Parathyroid adenoma (tissue), 2 donors: ENCODE results near the gene SEC14L3.

Experiments used
- H2AFZ ChIP-seq: fragments of 300-600 bp; sonication (generic); one replicate; pipeline ENCODE4 v1.7.0; 2017; ENCODE audit warnings: antibody characterized with exemption, mild to moderate bottlenecking
- H3K27ac ChIP-seq: fragments of 300-600 bp; sonication (generic); one replicate; pipeline ENCODE4 v1.7.0; 2017
- H3K27me3 ChIP-seq: fragments of 300-600 bp; sonication (generic); one replicate; pipeline ENCODE4 v1.7.0; 2017; ENCODE audit warnings: low read length; ENCODE audit not compliant: control insufficient read depth, insufficient read depth
- H3K36me3 ChIP-seq: fragments of 300-600 bp; sonication (generic); one replicate; pipeline ENCODE4 v1.7.0; 2017; ENCODE audit warnings: low read length; ENCODE audit not compliant: control insufficient read depth, insufficient read depth
- H3K4me1 ChIP-seq: fragments of 300-600 bp; sonication (generic); one replicate; pipeline ENCODE4 v1.7.0; 2017; ENCODE audit warnings: control low read depth
- H3K4me2 ChIP-seq: fragments of 300-600 bp; sonication (generic); one replicate; pipeline ENCODE4 v1.7.0; 2017; ENCODE audit warnings: low read length
- H3K4me3 ChIP-seq: fragments of 300-600 bp; sonication (generic); one replicate; pipeline ENCODE4 v1.7.0; 2017; ENCODE audit warnings: low read depth, low read length
- H3K79me2 ChIP-seq: fragments of 300-600 bp; sonication (generic); one replicate; pipeline ENCODE4 v1.7.0; 2017; ENCODE audit warnings: control low read depth
- H3K9ac ChIP-seq: fragments of 300-600 bp; sonication (generic); one replicate; pipeline ENCODE4 v1.7.0; 2017; ENCODE audit warnings: mild to moderate bottlenecking
- H3K9me3 ChIP-seq: fragments of 300-600 bp; sonication (generic); one replicate; pipeline ENCODE4 v1.7.0; 2017; ENCODE audit warnings: low read length; ENCODE audit not compliant: control insufficient read depth
- TF ChIP-seq, protein P1 (sequence below): fragments of 300-600 bp; sonication (generic); IDR thresholded peaks from one replicate; pipeline ENCODE4 v1.7.0; 2017; ENCODE audit warnings: antibody characterized with exemption, mild to moderate bottlenecking
- donor health status: primary hyperparathyroidism.

The SEC14L3 gene

DNA sequence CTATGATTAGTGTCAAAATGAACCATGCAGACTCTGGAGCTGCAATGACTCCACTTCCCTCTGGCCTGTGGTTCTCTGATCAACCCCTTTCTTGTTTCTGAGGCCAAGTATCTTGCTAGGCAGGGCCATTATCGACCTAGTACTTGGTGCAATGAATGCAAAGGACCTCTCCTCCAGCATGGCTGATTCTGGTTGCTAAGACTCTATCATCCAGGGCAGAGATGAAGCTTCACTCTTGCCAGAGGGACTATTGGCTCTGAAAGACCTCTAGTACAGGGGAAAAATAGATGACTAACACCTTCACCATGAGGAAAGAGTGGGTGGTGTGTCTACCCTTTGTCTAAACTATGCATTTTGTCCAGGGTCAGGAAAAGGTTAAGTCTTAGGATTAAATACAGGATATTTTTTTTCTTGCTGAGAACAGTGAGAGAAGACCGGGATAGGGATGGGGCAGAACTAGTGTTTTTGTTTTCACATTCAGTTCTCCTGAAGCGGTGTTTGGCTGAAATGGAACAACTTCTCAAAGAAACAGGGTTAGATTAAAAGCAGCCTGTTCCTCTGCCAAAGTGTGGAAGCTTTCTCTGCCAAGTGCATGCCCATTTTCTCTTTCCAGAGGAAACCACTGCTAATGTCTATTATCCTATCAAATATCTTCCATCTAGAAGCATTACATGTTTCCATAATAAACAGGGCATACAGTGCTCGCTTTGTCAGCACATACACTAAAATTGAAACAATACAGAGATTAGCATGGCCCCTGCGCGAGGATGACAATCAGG is 51.3 kb downstream of the SEC14L3 start:
- TF ChIP-seq, protein P1, sequence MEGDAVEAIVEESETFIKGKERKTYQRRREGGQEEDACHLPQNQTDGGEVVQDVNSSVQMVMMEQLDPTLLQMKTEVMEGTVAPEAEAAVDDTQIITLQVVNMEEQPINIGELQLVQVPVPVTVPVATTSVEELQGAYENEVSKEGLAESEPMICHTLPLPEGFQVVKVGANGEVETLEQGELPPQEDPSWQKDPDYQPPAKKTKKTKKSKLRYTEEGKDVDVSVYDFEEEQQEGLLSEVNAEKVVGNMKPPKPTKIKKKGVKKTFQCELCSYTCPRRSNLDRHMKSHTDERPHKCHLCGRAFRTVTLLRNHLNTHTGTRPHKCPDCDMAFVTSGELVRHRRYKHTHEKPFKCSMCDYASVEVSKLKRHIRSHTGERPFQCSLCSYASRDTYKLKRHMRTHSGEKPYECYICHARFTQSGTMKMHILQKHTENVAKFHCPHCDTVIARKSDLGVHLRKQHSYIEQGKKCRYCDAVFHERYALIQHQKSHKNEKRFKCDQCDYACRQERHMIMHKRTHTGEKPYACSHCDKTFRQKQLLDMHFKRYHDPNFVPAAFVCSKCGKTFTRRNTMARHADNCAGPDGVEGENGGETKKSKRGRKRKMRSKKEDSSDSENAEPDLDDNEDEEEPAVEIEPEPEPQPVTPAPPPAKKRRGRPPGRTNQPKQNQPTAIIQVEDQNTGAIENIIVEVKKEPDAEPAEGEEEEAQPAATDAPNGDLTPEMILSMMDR: no peak
- Histone ChIP-seq H3K36me3 (no peaks in the 10 kb centered on the region), H3K27me3 (no peaks in the 10 kb centered on the region), H3K27ac (no peak overlapping the region), H3K4me2 (peak overlapping the region; percentile 20), H2AFZ (no peak overlapping the region), H3K9me3 (no peaks in the 10 kb centered on the region), H3K4me3 (no peak overlapping the region), H3K4me1 (peaks cover 6% of the 10 kb centered on the region), H3K79me2 (no peaks in the 10 kb centered on the region), H3K9ac (no peak overlapping the region)

DNA sequence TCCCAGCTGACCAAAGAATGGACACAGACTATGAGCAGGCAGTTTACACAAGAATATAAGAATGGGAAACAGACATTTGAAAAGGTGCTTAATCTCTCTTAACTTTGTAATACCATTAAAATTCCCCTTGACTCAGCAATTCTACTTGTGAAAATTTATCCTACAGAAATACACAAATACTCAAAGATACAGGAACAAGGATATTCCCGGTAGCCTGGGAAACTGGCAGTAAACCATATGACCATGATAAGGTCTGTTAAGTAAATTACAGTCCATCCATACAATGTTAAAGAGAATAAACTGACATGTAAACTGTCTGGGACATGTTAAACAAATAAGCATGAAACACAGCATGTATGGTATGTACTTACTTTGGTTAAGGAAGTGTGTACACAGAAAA is 55.0 kb downstream of the SEC14L3 start:
- Histone ChIP-seq H3K9ac (no peak overlapping the region), H2AFZ (no peak overlapping the region), H3K27ac (no peak overlapping the region), H3K4me3 (no peak overlapping the region), H3K79me2 (no peaks in the 10 kb centered on the region), H3K36me3 (no peaks in the 10 kb centered on the region), H3K4me2 (no peak overlapping the region), H3K9me3 (no peaks in the 10 kb centered on the region), H3K4me1 (peaks cover 5% of the 10 kb centered on the region), H3K27me3 (no peaks in the 10 kb centered on the region)
- TF ChIP-seq, protein P1: no peak

DNA sequence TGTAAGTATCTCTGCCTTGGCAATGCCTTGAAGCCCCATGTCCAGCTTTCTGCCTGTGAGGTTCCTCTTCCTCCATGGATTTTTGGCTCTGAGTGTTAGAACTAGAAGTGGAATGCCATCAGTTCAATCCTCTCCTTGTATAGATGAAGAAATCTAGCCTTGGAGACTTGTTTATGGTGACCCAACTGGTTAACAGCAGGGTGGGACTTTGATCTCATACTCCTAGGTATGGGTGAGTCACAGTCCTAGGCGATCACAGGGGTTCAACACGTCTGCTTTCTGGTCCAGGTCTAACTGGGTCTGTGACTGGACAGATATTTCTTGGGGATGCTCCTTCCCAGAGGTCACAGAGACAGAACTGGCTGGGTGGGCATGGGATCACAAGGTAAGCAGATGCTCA is 55.4 kb downstream of the SEC14L3 start:
- H3K9me3 ChIP-seq: no peaks in the 10 kb centered on the region
- H3K36me3 ChIP-seq: no peaks in the 10 kb centered on the region
- H3K27me3 ChIP-seq: no peaks in the 10 kb centered on the region
- H3K9ac ChIP-seq: no peak overlapping the region
- H2AFZ ChIP-seq: no peak overlapping the region
- H3K27ac ChIP-seq: no peak overlapping the region
- TF ChIP-seq, protein P1: no peak
- H3K4me1 ChIP-seq: peaks cover 3% of the 10 kb centered on the region
- H3K79me2 ChIP-seq: no peaks in the 10 kb centered on the region
- no peak overlapping the region for H3K4me3 ChIP-seq
- no peak overlapping the region for H3K4me2 ChIP-seq

DNA sequence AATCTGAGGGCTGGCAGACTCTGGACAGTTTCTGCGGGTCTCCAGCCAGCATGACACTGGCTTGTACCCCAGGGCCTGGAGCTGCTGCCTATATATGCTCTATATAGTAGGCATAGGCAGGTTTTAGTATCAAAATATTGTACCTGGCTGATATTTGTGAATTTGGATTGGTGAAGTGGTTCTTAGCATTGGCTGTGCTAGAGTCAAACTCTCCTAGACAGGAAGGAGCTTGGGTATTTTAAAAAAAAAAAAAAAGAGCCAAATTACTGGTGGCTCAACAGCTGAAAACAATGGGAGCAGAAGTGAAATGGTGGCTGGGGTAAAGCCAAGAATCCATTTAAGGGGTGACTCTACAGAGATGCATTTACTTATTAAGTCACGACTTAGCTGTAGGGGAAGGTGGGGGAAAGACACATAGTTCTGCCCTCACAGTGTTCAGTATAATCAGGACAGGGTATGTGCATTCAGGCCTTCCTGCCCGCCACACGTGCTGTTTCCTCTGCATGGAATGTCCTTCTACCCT is 57.2 kb downstream of the SEC14L3 start:
- no peaks in the 10 kb centered on the region for H3K4me1 ChIP-seq
- no peak overlapping the region for H3K9ac ChIP-seq
- no peak overlapping the region for H3K4me2 ChIP-seq
- TF ChIP-seq, protein P1: no peak
- no peaks in the 10 kb centered on the region for H3K36me3 ChIP-seq
- no peaks in the 10 kb centered on the region for H3K27me3 ChIP-seq
- no peak overlapping the region for H3K4me3 ChIP-seq
- no peak overlapping the region for H2AFZ ChIP-seq
- no peaks in the 10 kb centered on the region for H3K79me2 ChIP-seq
- no peaks in the 10 kb centered on the region for H3K9me3 ChIP-seq
- H3K27ac ChIP-seq: no peak overlapping the region
